HG02852 (cell line): ENCODE measurements around the gene MED13L.

ENCODE experiments used
- ATAC-seq: cut with Tn5 transposase; IDR thresholded peaks from one replicate; pipeline ENCODE4 v1.9.1; 2021; ENCODE audit warnings: mild to moderate bottlenecking, moderate library complexity; ENCODE audit not compliant: unreplicated experiment

Gene MED13L

GRCh38 chr12:116280595-116281290 is 3.2 kb upstream of the MED13L start:
- ATAC-seq: no peak

DNA sequence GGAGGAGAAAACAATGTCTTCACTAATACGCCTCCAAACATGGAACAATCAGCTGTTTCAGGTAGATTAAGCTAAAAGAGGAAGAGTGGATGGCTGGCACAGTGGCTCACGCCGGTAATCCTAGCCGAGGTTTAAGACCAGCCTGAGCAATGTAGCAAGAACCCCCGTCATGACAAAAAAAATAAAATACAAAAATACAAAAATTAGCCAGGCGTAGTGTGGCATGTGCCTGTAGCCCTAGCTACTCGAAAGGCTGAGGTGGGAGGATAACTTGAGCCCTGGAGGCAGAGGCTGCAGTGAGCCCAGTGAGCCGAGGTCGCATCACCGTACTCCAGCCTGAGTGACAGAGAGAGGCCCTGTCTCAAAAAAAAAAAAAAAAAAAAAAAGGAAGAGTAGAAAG is 1.2 kb upstream of the MED13L start:
- ATAC-seq: no peak

GRCh38 chr12:116278279-116278626 is 760 bp upstream of the MED13L start:
- no peak for ATAC-seq

DNA sequence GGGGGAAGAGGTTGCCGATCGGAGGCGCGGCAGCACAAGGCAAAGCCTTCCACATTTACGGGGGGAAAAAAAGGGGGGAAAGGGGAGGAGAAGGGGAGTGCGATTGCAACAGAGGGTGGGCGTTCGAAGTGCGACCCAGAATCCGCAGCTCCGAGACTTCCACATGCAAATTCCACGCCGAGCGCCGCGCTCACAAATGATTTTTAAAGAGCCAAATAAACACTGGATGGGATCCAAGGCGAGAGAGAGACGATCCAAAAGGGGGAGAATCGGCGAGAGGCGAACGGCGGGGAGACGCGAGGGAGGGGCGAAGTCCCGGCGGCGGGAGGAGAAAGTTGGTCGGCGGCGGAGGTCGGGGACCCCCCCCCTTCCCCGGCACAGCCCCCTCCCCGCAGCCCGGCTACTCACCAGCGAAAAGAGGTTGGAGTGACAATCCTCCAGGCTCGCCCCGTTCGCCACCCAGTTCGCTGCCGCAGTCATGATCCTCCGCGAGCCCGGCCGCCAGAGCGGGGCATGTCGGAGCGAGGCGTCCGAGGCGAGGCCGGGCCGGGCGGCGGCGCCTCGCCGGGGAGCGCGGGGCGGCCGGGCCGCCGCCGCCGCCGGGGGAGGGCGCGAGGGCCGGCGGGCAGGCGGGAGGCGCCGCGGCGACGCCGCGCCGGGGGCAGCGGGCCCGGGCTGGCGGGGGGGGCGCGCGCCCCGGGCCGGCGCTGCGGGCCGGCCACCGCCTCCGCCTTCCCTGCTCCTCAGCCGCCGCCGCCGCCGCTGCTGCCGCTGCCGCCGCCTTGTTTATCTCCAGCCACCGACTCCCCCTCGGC is 634 bp downstream of the MED13L start:
- peak; percentile 32 for ATAC-seq

GRCh38 chr12:116274551-116275375 is 2.7 kb downstream of the MED13L start:
- no peak for ATAC-seq

DNA sequence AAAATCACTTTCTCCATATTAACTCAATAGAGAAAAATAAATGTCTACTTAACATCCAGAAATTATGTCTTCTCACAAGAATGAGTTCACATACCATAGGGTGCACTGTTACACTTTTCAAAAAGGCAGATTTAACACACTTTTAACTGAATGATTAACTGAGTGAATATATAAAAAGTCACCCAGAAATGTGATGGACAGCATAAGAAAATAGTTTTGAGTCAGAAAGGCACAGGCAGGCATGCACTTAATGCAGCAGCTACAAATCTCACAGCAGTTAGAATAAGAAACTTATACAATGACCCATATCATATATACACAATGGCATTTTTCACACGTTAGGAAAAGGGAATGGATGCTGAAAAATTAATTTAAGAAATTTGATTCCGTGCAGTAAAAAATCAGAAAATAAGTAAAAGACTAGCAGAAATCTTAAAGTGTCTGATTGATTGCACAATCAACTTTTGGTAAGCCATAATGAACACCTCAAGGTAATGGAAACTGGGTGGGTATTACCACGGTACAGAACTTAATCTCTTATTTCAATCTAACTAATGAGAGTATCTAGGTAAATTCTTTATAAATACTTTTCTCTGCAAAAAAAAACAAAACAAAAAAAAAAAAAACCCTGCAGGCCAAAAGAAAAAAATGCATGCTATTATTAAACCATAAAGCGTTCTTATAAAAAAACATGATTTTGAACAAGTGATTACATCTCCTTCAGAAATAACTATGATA is 3.5 kb downstream of the MED13L start:
- no peak for ATAC-seq

GRCh38 chr12:116267948-116268347 is 9.5 kb downstream of the MED13L start:
- no peak for ATAC-seq

DNA sequence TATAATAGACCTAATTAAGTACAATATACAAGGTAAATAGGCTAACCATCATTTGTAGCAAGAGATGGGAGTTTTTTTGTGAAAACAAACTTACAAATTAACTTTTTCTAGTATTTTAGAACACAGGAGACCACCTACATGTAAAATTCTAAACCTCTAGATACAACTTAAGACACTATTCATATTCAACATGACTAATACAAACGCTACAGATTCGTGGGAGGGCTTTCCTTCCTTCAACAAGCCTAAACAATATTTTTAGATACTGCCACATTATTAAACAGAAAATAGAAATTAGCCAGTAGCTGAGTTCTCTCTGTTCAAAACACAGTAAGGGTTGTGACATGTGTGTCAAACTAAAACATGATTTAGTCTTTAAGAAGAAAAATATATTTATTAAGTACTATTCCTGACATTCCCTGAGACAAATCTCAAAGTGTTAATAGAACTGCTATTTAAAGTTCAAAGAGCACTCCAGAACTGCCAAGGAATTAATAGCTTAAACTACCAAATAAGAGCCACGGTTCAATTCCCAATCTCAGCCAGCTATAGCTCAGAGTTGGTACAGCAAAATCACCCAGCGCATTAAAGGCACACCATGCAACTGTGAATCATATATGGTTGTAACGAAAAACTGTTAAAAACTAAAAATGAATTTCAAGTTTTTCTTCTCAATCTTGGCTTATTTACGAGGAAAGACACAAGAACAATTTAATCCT is 10.7 kb downstream of the MED13L start:
- ATAC-seq: no peak

DNA sequence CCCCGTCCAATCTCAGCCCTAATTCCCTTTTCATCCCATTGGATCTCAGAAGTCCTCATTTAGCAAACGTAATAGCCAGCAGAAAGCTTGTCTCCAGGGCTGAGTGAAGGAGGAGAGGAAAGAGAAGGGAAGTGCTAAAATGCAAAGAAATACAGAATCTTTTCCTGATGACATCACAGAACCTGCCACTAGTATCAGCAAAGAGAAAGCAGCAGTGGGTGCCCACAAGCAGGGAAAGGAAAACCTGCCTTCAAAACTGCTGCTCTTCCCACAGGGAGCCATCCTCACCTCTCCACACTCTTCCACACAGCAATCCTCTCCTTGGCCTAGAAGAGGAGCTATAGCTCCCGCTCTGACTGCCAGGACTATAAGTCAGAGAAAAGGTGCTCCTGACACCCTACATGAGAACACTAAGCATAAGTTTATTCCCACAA is 11.3 kb downstream of the MED13L start:
- ATAC-seq: no peak

GRCh38 chr12:116265351-116266147 is 11.9 kb downstream of the MED13L start:
- no peak for ATAC-seq

DNA sequence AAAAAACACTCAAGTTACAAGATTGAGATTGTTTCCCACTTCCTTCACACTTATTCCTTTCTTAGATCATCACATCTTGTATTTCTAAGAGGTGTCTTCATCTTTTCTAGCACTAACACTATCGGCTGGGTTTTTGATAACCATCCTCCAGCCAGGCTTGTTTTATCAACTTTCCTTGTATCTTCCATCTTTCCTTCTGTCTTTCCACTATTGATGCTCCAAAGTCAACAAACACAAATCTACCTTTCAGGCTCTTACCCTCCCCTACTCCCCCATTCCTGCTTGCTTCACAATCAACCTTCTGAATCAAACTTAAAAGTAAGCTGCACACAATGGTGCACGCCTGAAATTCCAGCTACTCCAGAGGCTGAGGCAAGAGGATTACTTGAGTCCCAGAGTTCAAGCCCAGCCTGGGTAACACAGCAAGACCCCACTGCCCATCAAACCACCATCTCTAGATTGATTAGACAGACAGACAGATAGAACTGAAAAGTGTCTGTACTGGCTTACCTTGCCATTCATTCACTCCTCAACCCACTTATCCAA is 12.9 kb downstream of the MED13L start:
- no peak for ATAC-seq

DNA sequence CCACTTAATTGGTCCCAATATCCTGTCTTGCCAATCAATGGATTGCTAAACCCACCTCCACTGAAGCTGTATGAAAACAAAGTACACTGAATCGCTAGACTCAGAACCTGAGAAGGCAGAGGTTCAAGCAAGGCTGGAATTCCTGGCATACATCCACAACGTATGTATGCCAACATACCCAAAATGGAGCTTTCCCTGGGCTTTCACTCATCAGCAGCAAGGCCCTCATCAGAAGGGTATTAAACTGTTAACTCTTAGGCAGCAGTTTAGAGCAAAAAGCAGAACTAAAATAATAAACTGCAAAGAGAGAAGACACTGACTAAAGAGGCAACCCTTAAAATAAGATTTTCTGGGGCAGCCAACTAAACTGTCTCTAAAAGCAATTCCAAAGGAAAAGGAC is 13.6 kb downstream of the MED13L start:
- no peak for ATAC-seq

GRCh38 chr12:116263431-116263830 is 14.1 kb downstream of the MED13L start:
- ATAC-seq: no peak

DNA sequence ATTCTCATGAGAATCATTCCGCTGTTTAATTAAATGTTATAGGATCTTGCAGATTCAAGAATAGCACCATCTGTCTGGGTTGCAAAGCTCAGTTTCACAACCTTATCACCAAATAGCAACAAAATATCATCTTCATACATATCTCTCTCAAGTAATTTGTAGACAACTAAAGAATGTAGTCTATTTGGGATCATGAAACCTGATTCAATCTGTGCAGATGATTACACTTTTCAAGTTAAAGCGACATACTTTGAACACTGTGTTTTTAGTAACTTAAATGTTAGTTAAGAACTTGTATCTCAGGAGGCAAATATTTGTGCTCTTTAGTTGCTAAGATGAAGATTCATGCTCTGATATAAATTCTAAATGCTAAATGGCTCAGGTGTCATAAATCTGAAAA is 14.8 kb downstream of the MED13L start:
- ATAC-seq: no peak

DNA sequence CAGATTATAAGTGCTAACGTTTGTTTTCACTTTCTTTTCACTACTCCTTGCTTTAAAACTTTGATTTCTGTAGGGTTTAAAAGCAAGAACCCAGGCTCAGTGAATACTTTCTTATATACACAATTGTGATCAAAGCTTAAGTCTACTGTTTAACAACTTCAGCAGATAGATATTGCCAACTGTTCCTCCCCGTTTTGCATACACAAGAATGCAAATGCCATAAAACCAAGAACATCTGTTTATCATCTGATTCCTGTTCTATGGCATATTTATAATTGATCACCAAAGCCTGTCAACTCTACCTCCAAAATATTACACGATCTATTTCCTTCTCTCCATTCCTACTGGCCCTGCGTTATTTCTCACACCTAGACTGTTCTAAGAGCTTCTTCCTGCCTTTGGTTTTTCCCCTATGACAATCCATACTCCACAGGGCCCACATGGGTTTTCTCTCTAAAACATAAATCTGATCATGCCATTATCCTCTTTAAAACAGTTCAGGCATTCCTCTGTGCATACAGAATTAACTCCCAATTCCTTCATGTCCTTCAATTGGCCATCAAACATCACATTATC is 15.9 kb downstream of the MED13L start:
- ATAC-seq: no peak

- ATAC-seq: no peak
Measured at GRCh38 chr12:116259800-116260577, 17.5 kb downstream of the MED13L start.

DNA sequence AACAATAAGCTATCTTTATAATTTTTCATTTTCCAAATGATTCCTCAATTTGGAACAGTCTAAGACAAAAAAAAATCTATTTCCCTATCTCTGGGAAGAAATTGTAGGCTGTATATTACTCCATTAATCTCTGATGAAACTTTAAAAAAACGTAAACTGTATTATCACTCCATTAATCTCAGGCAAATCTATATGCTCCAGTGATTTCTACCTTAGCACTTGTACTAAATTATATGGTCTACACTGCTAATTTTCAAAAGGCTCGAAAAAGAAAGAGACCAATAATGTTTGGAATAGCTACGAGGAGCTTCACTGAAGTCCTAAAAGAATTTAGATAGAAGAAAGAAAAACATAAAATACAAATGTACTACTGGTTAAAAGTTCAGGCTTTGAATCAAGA is 19.7 kb downstream of the MED13L start:
- no peak for ATAC-seq

GRCh38 chr12:116257215-116257614 is 20.3 kb downstream of the MED13L start:
- ATAC-seq: no peak
